HepG2 (cell line): ENCODE data around the gene NRN1L. TPM values are rescaled to one million over a fixed set of nuclear protein-coding genes. Genes with fewer than 3 reads are reported as not detected.

ENCODE experiments used
- DNMT1 ChIP-seq: sonication (generic); formaldehyde crosslinking; IDR thresholded peaks from 2 replicates; pipeline ENCODE4 v1.5.1; 2020; ENCODE audit warnings: mild to moderate bottlenecking, missing genetic modification reagents
- GLMP ChIP-seq: sonication (generic); formaldehyde crosslinking; IDR thresholded peaks from 2 replicates; pipeline ENCODE4 v1.9.0; 2021; ENCODE audit warnings: missing genetic modification reagents, mild to moderate bottlenecking, borderline replicate concordance
- HDAC2 ChIP-seq: sonication (generic); formaldehyde crosslinking; IDR thresholded peaks from 2 replicates; pipeline ENCODE4 v1.4.0; 2020; ENCODE audit warnings: missing genetic modification reagents
- HMGXB4 ChIP-seq, 2 experiments: sonication (generic) in 1 of 2; formaldehyde crosslinking in 1 of 2; IDR thresholded peaks; 2 replicates each; pipeline versions ENCODE4 v1.4.0 to v1.6.1; 2018 to 2020; ENCODE audit warnings: missing genetic modification reagents in 2 of 2, borderline replicate concordance in 1 of 2, low read depth in 1 of 2, mild to moderate bottlenecking in 1 of 2, missing biosample characterization in 1 of 2
- MAFG ChIP-seq: sonication (generic); formaldehyde crosslinking; IDR thresholded peaks from 2 replicates; pipeline ENCODE4 v1.5.1; 2020; ENCODE audit warnings: mild to moderate bottlenecking, missing genetic modification reagents
- MXD3 ChIP-seq: IDR thresholded peaks from 2 replicates; pipeline ENCODE4 v1.6.1; 2016; ENCODE audit warnings: mild to moderate bottlenecking, missing biosample characterization, missing genetic modification reagents
- NR2F1 ChIP-seq, 2 experiments: fragments of 450-650 bp in 1 of 2; formaldehyde crosslinking in 1 of 2; IDR thresholded peaks; 2 replicates each; pipeline versions ENCODE4 v1.5.0 to v1.6.1; 2016 to 2020; ENCODE audit warnings: mild to moderate bottlenecking in 1 of 2, missing compliant biosample characterization in 1 of 2, missing genetic modification reagents in 1 of 2, moderate library complexity in 1 of 2
- RBM39 ChIP-seq: fragments of 200-400 bp; formaldehyde crosslinking; IDR thresholded peaks from one replicate; pipeline ENCODE4 v1.6.1; 2018; ENCODE audit warnings: antibody characterized with exemption, mild to moderate bottlenecking, low read depth, low read length; ENCODE audit not compliant: poor library complexity, severe bottlenecking
- RFX1 ChIP-seq: fragments of 450-650 bp; IDR thresholded peaks from 2 replicates; pipeline ENCODE4 v1.6.1; 2017
- SCMH1 ChIP-seq: sonication (generic); formaldehyde crosslinking; IDR thresholded peaks from 2 replicates; pipeline ENCODE4 v1.9.0; 2021; ENCODE audit warnings: missing genetic modification reagents, mild to moderate bottlenecking, borderline replicate concordance
- SSRP1 ChIP-seq: IDR thresholded peaks from 2 replicates; pipeline ENCODE4 v1.6.1; 2016; ENCODE audit warnings: control low read depth
- STAG1 ChIP-seq: sonication (generic); formaldehyde crosslinking; IDR thresholded peaks from 2 replicates; pipeline ENCODE4 v1.4.0; 2020; ENCODE audit warnings: missing genetic modification reagents
- YY1 ChIP-seq: IDR thresholded peaks from 2 replicates; pipeline ENCODE4 v1.6.1; 2011; ENCODE audit warnings: low read length, low read depth, moderate library complexity, mild to moderate bottlenecking; ENCODE audit not compliant: insufficient read depth, insufficient replicate concordance
- ZFYVE20 ChIP-seq: sonication (generic); formaldehyde crosslinking; IDR thresholded peaks from 2 replicates; pipeline ENCODE4 v1.8.0; 2023; ENCODE audit warnings: low read depth, mild to moderate bottlenecking, moderate library complexity, missing genetic modification reagents, borderline replicate concordance
- ZNF383 ChIP-seq: sonication (generic); formaldehyde crosslinking; IDR thresholded peaks from 2 replicates; pipeline ENCODE4 v1.4.0; 2020; ENCODE audit warnings: missing genetic modification reagents, mild to moderate bottlenecking, borderline replicate concordance
- ZNF629 ChIP-seq: sonication (generic); formaldehyde crosslinking; conservative IDR thresholded peaks from 2 replicates; pipeline ENCODE4 v1.5.0; 2020; ENCODE audit warnings: missing genetic modification reagents
- ZNF772 ChIP-seq: sonication (generic); formaldehyde crosslinking; IDR thresholded peaks from 2 replicates; pipeline ENCODE4 v1.5.0; 2020; ENCODE audit warnings: mild to moderate bottlenecking, missing genetic modification reagents
- polyA plus RNA-seq, 8 experiments: library from polyadenylated mRNA; depleted of rRNA in 3 of 8; stranded (reverse) in 7 of 8; unstranded in 1 of 8; fragments of >200 nt; fragmentation: Illumina TruSeq in 4 of 8; extraction: Trizol in 4 of 8; gene quantifications; 2 replicates each; pipeline versions ENCODE4 v1.2.1 to v1.2.3, GENCODE V29; 2011 to 2016; ENCODE audit warnings: low read depth in 4 of 8, missing spikeins in 1 of 8, mixed read lengths in 1 of 8; ENCODE audit not compliant: insufficient read depth in 1 of 8
- total RNA-seq, 5 experiments: library from RNA; depleted of rRNA; stranded (reverse); fragments of >200 nt; fragmentation: Illumina TruSeq; extraction: Trizol; gene quantifications; 2 replicates each; pipeline ENCODE4 v1.2.3, GENCODE V29; 2016; ENCODE audit warnings: low read depth in 1 of 5
- TF ChIP-seq, protein P1 (sequence below): IDR thresholded peaks from 2 replicates; pipeline ENCODE4 v1.6.1; 2016; ENCODE audit warnings: low read depth, missing genetic modification reagents, missing compliant biosample characterization

NRN1L gene
- total and polyA plus RNA-seq, 2 of the 13 experiments (the other 11 are each of a cell fraction or from before 2014, with no cell fraction given): 0.53 to 1.2 TPM

- TF ChIP-seq STAG1 (CRISPR knock-in tag) (peak; percentile 27), SCMH1 (no peak), DNMT1 (peak; percentile 89), HMGXB4 (CRISPR knock-in tag; IDR thresholded peaks at IDR 0.05; ENCODE audit: borderline replicate concordance in 1 of 2, low read depth in 1 of 2) (peak; percentile 92 to 97), HDAC2 (CRISPR knock-in tag) (peak; percentile 72; the same call in 1 of the 2 replicates), ZNF383 (no peak), MAFG (CRISPR knock-in tag) (no peak), RFX1 (no peak), SSRP1 (peak; percentile 94; the same call in 1 of the 2 replicates), RBM39 (peak; percentile 95), ZFYVE20 (no peak), MXD3 (peak; percentile 91; the same call in 1 of the 2 replicates), NR2F1 (CRISPR knock-in tag; IDR thresholded peaks at IDR 0.05) (peak; percentile 23 to 40; a peak in 1 of 4 replicates), YY1 (peak; percentile 78), GLMP (no peak), ZNF772 (CRISPR knock-in tag) (peak; percentile 98; the same call in 1 of the 2 replicates), ZNF629 (CRISPR knock-in tag) (no peak; the same call in 1 of the 2 replicates)
- TF ChIP-seq, protein P1, sequence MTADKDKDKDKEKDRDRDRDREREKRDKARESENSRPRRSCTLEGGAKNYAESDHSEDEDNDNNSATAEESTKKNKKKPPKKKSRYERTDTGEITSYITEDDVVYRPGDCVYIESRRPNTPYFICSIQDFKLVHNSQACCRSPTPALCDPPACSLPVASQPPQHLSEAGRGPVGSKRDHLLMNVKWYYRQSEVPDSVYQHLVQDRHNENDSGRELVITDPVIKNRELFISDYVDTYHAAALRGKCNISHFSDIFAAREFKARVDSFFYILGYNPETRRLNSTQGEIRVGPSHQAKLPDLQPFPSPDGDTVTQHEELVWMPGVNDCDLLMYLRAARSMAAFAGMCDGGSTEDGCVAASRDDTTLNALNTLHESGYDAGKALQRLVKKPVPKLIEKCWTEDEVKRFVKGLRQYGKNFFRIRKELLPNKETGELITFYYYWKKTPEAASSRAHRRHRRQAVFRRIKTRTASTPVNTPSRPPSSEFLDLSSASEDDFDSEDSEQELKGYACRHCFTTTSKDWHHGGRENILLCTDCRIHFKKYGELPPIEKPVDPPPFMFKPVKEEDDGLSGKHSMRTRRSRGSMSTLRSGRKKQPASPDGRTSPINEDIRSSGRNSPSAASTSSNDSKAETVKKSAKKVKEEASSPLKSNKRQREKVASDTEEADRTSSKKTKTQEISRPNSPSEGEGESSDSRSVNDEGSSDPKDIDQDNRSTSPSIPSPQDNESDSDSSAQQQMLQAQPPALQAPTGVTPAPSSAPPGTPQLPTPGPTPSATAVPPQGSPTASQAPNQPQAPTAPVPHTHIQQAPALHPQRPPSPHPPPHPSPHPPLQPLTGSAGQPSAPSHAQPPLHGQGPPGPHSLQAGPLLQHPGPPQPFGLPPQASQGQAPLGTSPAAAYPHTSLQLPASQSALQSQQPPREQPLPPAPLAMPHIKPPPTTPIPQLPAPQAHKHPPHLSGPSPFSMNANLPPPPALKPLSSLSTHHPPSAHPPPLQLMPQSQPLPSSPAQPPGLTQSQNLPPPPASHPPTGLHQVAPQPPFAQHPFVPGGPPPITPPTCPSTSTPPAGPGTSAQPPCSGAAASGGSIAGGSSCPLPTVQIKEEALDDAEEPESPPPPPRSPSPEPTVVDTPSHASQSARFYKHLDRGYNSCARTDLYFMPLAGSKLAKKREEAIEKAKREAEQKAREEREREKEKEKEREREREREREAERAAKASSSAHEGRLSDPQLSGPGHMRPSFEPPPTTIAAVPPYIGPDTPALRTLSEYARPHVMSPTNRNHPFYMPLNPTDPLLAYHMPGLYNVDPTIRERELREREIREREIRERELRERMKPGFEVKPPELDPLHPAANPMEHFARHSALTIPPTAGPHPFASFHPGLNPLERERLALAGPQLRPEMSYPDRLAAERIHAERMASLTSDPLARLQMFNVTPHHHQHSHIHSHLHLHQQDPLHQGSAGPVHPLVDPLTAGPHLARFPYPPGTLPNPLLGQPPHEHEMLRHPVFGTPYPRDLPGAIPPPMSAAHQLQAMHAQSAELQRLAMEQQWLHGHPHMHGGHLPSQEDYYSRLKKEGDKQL (CRISPR knock-in tag): peak; percentile 77; the same call in 1 of the 2 replicates
These were observed 11.9 kb upstream of the NRN1L start, which contains the start of gene EDC4 (continued) for GRCh38 chr16:67872631-67873434.
